Measurements from ENCODE around the gene RASSF10.
A peak's percentile ranks its signal among the peaks of the same experiment; 100 is the strongest.

DNA sequence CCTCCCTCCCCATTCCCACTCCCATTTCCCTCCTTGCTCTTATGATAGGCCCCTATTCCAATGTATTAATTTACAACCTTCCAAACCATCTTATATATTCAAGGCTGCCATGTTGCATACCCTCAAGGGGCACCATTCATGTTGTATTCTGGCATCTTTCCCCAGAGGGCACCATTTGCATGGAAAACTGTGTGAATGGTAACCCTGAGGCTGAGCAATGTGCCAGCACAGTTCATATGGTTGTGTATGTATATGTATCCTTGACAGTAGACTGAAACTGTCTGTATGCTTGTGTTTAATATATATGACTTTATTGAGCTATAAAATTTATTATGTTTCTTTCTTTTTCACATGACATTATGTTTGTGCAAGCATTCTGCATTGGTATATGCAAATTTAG lies 7.3 kb downstream of the RASSF10 start:
- TF ChIP-seq POLR2A (IDR thresholded peaks at IDR 0.05; ENCODE audit: borderline replicate concordance, extremely low read depth, insufficient read depth, insufficient read length) (no peak), EGR1 (IDR thresholded peaks at IDR 0.05; ENCODE audit: low read depth) (no peak), EZH2 (IDR thresholded peaks at IDR 0.05) (no peak), EZH2phosphoT487 (IDR thresholded peaks at IDR 0.05; ENCODE audit: borderline replicate concordance) (no peak), ELF1 (IDR thresholded peaks at IDR 0.05; ENCODE audit: borderline replicate concordance, low read depth) (no peak), SIN3A (IDR thresholded peaks at IDR 0.05; ENCODE audit: low read depth) (no peak)
- TF ChIP-seq, protein P1, sequence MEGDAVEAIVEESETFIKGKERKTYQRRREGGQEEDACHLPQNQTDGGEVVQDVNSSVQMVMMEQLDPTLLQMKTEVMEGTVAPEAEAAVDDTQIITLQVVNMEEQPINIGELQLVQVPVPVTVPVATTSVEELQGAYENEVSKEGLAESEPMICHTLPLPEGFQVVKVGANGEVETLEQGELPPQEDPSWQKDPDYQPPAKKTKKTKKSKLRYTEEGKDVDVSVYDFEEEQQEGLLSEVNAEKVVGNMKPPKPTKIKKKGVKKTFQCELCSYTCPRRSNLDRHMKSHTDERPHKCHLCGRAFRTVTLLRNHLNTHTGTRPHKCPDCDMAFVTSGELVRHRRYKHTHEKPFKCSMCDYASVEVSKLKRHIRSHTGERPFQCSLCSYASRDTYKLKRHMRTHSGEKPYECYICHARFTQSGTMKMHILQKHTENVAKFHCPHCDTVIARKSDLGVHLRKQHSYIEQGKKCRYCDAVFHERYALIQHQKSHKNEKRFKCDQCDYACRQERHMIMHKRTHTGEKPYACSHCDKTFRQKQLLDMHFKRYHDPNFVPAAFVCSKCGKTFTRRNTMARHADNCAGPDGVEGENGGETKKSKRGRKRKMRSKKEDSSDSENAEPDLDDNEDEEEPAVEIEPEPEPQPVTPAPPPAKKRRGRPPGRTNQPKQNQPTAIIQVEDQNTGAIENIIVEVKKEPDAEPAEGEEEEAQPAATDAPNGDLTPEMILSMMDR (IDR thresholded peaks at IDR 0.05 in 2 of 3, conservative IDR thresholded peaks at IDR 0.05 in 1 of 3; ENCODE audit: borderline replicate concordance in 1 of 3, insufficient read depth in 1 of 3, low read depth in 2 of 3, low read length in 2 of 3): peak in 2 of 3 experiments; percentile 14 to 47; a peak in 2 of 6 replicates

Data from HCT116 (cell line).